ENCODE results near the gene COL4A2. TPM values are rescaled to one million over a fixed set of nuclear protein-coding genes. Genes with fewer than 3 reads are reported as not detected.

The COL4A2 gene
- total and polyA plus RNA-seq, 12 donors, result 70.9 to 1,589 (median 171) TPM

DNA sequence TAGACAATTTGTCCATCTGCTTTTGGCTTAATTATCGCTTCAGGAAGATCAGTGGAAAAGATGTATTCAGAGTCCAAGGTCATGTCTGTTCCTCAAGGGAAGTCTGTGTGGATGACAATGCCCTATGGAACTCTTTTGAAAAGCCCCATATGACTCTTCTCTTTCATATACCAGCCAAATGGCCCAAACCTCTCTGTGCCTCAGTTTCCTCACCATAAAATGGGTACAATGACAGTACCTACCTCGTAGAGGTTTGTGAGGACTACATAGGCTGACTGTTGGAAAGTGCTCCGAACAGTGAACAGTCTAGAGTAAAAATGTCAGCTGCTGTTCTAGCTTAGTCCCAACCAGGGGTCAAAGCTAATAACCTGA lies 104.6 kb downstream of the COL4A2 start:
- peaks cover 5 to 37% of the 10 kb centered on the region in 2 donors for H3K4me1 ChIP-seq (replicated peaks in 1 of 2)
- 65 to 77% (median 67%) methylated on average over 3 of the region's 3 CpGs for WGBS, 4 donors
- H3K27me3 ChIP-seq, result no peaks in the 10 kb centered on the region
- no peaks in the 10 kb centered on the region for H3K9me3 ChIP-seq (replicated peaks in 1 of 3)
- peak overlapping the region; percentile 27 to 93 (median 61) for H3K27ac ChIP-seq
- no peaks in the 10 kb centered on the region for H3K36me3 ChIP-seq (replicated peaks in 1 of 2)
- intact Hi-C loops (cut with DNase I), result loop anchor here (5.0 kb wide), 2 partner anchors 179 to 189 kb away; no protein-coding TSS in a partner anchor
- no peak for TF ChIP-seq POLR2A (IDR thresholded peaks at IDR 0.05)
- TF ChIP-seq, protein P1, sequence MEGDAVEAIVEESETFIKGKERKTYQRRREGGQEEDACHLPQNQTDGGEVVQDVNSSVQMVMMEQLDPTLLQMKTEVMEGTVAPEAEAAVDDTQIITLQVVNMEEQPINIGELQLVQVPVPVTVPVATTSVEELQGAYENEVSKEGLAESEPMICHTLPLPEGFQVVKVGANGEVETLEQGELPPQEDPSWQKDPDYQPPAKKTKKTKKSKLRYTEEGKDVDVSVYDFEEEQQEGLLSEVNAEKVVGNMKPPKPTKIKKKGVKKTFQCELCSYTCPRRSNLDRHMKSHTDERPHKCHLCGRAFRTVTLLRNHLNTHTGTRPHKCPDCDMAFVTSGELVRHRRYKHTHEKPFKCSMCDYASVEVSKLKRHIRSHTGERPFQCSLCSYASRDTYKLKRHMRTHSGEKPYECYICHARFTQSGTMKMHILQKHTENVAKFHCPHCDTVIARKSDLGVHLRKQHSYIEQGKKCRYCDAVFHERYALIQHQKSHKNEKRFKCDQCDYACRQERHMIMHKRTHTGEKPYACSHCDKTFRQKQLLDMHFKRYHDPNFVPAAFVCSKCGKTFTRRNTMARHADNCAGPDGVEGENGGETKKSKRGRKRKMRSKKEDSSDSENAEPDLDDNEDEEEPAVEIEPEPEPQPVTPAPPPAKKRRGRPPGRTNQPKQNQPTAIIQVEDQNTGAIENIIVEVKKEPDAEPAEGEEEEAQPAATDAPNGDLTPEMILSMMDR (IDR thresholded peaks at IDR 0.05), result no peak
- no peak overlapping the region for H3K4me3 ChIP-seq
- DNase-seq, result no peak

DNA sequence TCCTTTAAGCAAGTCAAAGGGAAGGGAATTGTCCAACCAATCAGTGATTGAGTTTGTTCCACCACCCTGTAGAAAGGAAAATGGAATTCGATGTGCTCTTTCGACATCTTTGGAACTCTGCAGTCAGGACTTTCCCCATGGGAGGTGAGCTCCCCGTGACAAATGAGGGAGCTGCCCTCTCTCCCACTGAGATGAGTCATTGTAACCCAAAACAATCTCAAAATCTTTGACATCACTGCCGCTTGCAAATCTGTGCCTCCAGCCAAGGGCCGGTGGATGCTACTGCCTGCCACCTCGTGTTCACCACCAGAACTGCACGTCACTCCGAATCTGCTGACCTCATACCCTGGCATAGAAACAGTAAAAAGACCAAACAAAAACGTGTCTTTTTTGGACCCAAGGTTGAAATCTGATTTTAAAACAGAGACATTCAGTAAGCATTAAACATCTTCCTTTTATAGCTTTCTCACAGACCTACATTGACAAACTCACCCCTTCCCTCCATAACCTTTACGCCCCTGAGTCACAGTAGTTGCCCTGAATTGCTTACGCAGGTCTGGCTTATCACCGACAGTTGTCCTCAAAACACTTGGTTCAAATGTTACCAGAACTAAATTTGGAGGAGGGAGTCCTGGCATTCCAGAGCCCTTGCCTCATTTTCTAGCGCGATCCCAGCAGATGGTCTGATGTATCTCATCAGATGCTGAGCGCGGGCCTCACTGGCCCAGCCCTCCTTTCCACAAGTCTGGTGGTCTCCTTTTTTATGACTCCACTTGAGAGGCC lies 105.2 kb downstream of the COL4A2 start:
- Histone ChIP-seq H3K27me3 (no peaks in the 10 kb centered on the region), H3K4me3 (no peak overlapping the region), H3K9me3 (replicated peaks in 1 of 3) (no peaks in the 10 kb centered on the region), H3K4me1 (replicated peaks in 1 of 2) (peaks cover 10 to 43% of the 10 kb centered on the region in 2 donors), H3K27ac (peak overlapping the region; percentile 47 to 93 (median 61)), H3K36me3 (replicated peaks in 1 of 2) (no peaks in the 10 kb centered on the region)
- no peak for TF ChIP-seq POLR2A (IDR thresholded peaks at IDR 0.05)
- TF ChIP-seq, protein P1 (IDR thresholded peaks at IDR 0.05), result peak; percentile 47 to 98 (median 87)
- WGBS, 4 donors, result 23 to 30% (median 25%) methylated on average over 16 of the region's 16 CpGs
- intact Hi-C loops (cut with DNase I), result loop anchor here (5.0 kb wide), 2 partner anchors 180 to 190 kb away; no protein-coding TSS in a partner anchor
- peak; percentile 89 to 97 (median 95) for DNase-seq

DNA sequence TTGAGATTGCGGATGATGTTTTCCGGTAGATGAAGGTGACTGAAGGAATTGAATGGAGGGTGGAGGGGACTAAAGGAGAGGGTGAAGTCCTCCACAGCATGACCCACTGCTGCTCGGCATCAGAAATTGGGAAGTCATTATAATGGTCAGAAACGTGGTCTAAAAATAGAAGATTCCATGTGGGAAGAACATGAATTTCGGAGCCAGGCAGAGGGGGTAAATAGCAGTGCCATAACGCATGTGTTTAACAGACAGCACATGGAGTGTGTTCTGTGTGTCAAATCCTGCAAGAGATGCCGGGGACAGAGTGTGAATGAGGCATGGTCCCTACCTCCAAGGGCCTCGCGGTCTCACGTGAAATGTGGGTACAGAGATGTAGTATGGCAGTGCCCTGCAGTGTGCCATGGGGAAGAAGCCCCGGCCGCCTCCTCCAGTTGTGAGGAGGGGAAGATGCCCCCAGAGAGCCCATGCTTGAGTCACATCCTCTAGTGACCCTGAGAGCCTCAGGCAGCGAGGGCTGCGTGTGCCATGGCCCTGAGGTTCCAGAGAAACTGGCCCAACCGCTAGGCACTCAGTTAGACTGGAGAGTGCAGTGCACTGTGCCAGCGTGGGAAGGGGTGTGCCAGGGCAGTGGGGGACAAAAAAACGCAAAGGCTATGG lies 106.1 kb downstream of the COL4A2 start:
- H3K4me1 ChIP-seq (replicated peaks in 1 of 2), result peaks cover 11 to 51% of the 10 kb centered on the region in 2 donors
- intact Hi-C loops (cut with DNase I), result loop anchor here (5.0 kb wide), 2 partner anchors 181 to 191 kb away; no protein-coding TSS in a partner anchor

More for the DNA sequence above, 106.1 kb downstream of the COL4A2 start:
- no peaks in the 10 kb centered on the region for H3K9me3 ChIP-seq (replicated peaks in 1 of 3)
- H3K4me3 ChIP-seq, result no peak overlapping the region
- H3K27me3 ChIP-seq, result no peaks in the 10 kb centered on the region
- H3K27ac ChIP-seq, result peak overlapping the region in 3 of 5 donors; percentile 50 to 93 (median 80)
- TF ChIP-seq, protein P1 (IDR thresholded peaks at IDR 0.05), result no peak
- no peak for TF ChIP-seq POLR2A (IDR thresholded peaks at IDR 0.05)
- no peaks in the 10 kb centered on the region for H3K36me3 ChIP-seq (replicated peaks in 1 of 2)
- 63 to 74% (median 70%) methylated on average over 16 to 17 of the region's 17 CpGs for WGBS, 4 donors
- DNase-seq, result peak in 5 of 7 donors; percentile 32 to 60 (median 50)
